Hepatocyte (in vitro differentiated cells): Measurements from ENCODE around the gene ABCA13. TPM values are rescaled to one million over a fixed set of nuclear protein-coding genes. Genes with fewer than 3 reads are reported as not detected.

Experiments
- DNase-seq: peaks from one replicate; pipeline ENCODE4 v3.0.0-alpha.2; 2016; ENCODE audit warnings: low spot score
- H2AFZ ChIP-seq: fragments of 200-600 bp; sonication (generic); 2 replicates; pipeline ENCODE4 v1.6.0; 2016; ENCODE audit warnings: antibody characterized with exemption, mild to moderate bottlenecking
- H3K27ac ChIP-seq: fragments of 200-600 bp; sonication (generic); 2 replicates; pipeline ENCODE4 v1.5.1; 2016; ENCODE audit warnings: mild to moderate bottlenecking
- H3K27me3 ChIP-seq: fragments of 200-600 bp; sonication (generic); 2 replicates; pipeline ENCODE4 v1.6.1; 2016
- H3K36me3 ChIP-seq: fragments of 200-600 bp; sonication (generic); replicated peaks from 2 replicates; pipeline ENCODE4 v1.5.1; 2016; ENCODE audit warnings: low read depth; ENCODE audit not compliant: insufficient read depth
- H3K4me1 ChIP-seq: fragments of 200-600 bp; sonication (generic); 2 replicates; pipeline ENCODE4 v1.5.1; 2016; ENCODE audit warnings: mild to moderate bottlenecking, moderate library complexity; ENCODE audit not compliant: insufficient read depth
- H3K4me2 ChIP-seq: fragments of 200-600 bp; sonication (generic); 2 replicates; pipeline ENCODE4 v1.6.0; 2016
- H3K4me3 ChIP-seq: fragments of 200-600 bp; sonication (generic); 2 replicates; pipeline ENCODE4 v1.5.1; 2016; ENCODE audit warnings: mild to moderate bottlenecking
- H3K79me2 ChIP-seq: fragments of 200-600 bp; sonication (generic); 2 replicates; pipeline ENCODE4 v1.6.0; 2017; ENCODE audit warnings: mild to moderate bottlenecking
- H3K9me2 ChIP-seq: fragments of 200-600 bp; sonication (generic); replicated peaks from 2 replicates; pipeline ENCODE4 v1.6.0; 2017; ENCODE audit warnings: mild to moderate bottlenecking; ENCODE audit not compliant: insufficient read depth
- H3K9me3 ChIP-seq: fragments of 200-600 bp; sonication (generic); 2 replicates; pipeline ENCODE4 v1.5.1; 2016; ENCODE audit warnings: low read depth, mild to moderate bottlenecking
- H4K20me1 ChIP-seq: fragments of 200-600 bp; sonication (generic); 2 replicates; pipeline ENCODE4 v1.6.0; 2016; ENCODE audit warnings: mild to moderate bottlenecking; ENCODE audit not compliant: insufficient read depth, poor library complexity, severe bottlenecking
- CTCF ChIP-seq: fragments of 200-600 bp; sonication (generic); IDR thresholded peaks from 2 replicates; pipeline ENCODE4 v1.5.1; 2016; ENCODE audit warnings: antibody characterized with exemption, mild to moderate bottlenecking; ENCODE audit not compliant: poor library complexity
- EZH2 ChIP-seq: fragments of 200-600 bp; sonication (generic); IDR thresholded peaks from 2 replicates; pipeline ENCODE4 v1.6.1; 2016; ENCODE audit warnings: antibody characterized with exemption, mild to moderate bottlenecking, borderline replicate concordance
- EZH2phosphoT487 ChIP-seq: fragments of 200-600 bp; sonication (generic); IDR thresholded peaks from one replicate; pipeline ENCODE4 v1.6.1; 2018; ENCODE audit warnings: antibody characterized with exemption, mild to moderate bottlenecking, low read depth, moderate library complexity; ENCODE audit not compliant: unreplicated experiment, severe bottlenecking
- WGBS: methylation state at CpG from one replicate; pipeline ENCODE4 v1.1.6; 2016; ENCODE audit warnings: low lambda C conversion rate; ENCODE audit errors: missing lambda C conversion rate; 5-methylcytosine and 5-hydroxymethylcytosine counted together
- polyA plus RNA-seq: library from polyadenylated mRNA; unstranded; fragments of >200 nt; fragmentation: Nextera tagmentation; extraction: Ambion mirVana; gene quantifications from 2 replicates; pipeline ENCODE4 v1.2.1, GENCODE V29; 2016
- total RNA-seq: library from RNA; depleted of rRNA; stranded (reverse); fragments of >200 nt; gene quantifications from 2 replicates; pipeline ENCODE4 v1.2.3, GENCODE V29; 2014

Gene ABCA13
- total and polyA plus RNA-seq, 2 experiments from 2014 or later = 0.57 to 2.0 TPM

DNA sequence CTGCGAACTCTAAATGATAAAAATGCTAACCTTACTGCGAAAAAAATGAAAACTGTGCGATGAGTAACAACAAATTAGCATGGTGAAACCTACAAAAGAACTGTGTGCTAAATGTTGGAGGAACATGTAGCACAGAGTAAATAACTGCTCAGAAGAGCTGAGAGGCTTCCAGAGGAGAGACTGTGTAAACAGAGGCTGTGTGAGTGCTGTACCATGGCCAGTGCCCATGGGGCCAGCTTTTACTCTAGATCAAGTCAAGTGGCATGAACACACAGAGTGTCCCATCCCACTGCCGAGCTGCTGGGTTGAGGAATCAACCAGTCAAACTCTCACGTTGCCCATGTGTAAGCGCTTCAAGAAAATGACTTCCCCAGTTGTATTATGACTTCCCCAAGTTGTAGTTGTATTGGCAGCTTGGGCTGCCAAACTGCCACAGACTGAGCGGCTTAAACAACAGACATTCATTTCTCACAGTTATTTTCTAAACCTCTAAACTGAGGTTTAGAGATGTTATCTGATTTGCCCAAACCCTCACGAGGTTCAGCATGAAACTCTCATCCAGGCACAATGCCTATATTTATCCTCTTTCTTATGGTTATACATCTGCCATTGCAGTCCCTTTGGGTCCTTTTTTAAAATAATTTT, 270.7 kb downstream of the ABCA13 start:
- H3K4me3 ChIP-seq = no peak overlapping the region
- TF ChIP-seq CTCF = no peak
- TF ChIP-seq EZH2 = no peak
- no peak for TF ChIP-seq EZH2phosphoT487
- 88% methylated on average over 8 of the region's 8 CpGs for WGBS
- no peaks in the 10 kb centered on the region for H3K9me3 ChIP-seq
- H4K20me1 ChIP-seq = no peaks in the 10 kb centered on the region
- no peaks in the 10 kb centered on the region for H3K4me1 ChIP-seq
- peaks cover 4% of the 10 kb centered on the region for H3K9me2 ChIP-seq
- no peaks in the 10 kb centered on the region for H3K36me3 ChIP-seq
- no peak overlapping the region for H3K27ac ChIP-seq
- H3K27me3 ChIP-seq = no peaks in the 10 kb centered on the region
- H3K79me2 ChIP-seq = no peaks in the 10 kb centered on the region
- H2AFZ ChIP-seq = no peak overlapping the region
- H3K4me2 ChIP-seq = no peak overlapping the region
- DNase-seq = no peak

GRCh38 chr7:48443051-48443450, 271.8 kb downstream of the ABCA13 start:
- Histone ChIP-seq H3K4me3 (no peak overlapping the region), H3K36me3 (no peaks in the 10 kb centered on the region), H3K79me2 (no peaks in the 10 kb centered on the region), H3K9me2 (peaks cover 4% of the 10 kb centered on the region), H3K27ac (no peak overlapping the region), H3K4me2 (no peak overlapping the region), H3K4me1 (no peaks in the 10 kb centered on the region), H4K20me1 (no peaks in the 10 kb centered on the region), H3K9me3 (no peaks in the 10 kb centered on the region), H3K27me3 (no peaks in the 10 kb centered on the region), H2AFZ (no peak overlapping the region)
- 90% methylated on average over 5 of the region's 5 CpGs for WGBS
- no peak for DNase-seq
- no peak for TF ChIP-seq EZH2phosphoT487
- no peak for TF ChIP-seq EZH2

DNA sequence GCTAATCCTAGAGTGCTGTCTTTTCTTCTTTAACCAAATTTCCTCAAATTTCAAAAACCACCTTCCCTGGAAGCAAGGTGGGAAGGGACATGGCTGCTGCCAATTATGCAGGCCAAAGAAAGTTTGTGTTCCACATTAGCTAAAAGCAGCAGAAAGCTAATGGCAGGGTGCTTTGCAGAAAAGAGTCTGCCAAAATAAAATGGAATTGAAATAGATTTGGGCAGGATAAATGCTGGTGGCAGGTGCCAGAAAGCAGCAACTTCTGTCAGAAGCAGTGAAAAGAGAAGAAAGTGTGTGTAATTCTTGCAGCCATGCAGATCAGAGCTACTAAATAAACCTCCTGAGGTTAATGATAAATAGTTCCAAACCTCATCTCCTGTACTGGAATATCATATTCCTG, 275.5 kb downstream of the ABCA13 start:
- Histone ChIP-seq H3K79me2 (no peaks in the 10 kb centered on the region), H3K4me2 (no peak overlapping the region), H3K4me3 (no peak overlapping the region), H3K27ac (no peak overlapping the region), H3K9me3 (no peaks in the 10 kb centered on the region), H4K20me1 (no peaks in the 10 kb centered on the region), H3K4me1 (no peaks in the 10 kb centered on the region), H3K36me3 (no peaks in the 10 kb centered on the region), H3K27me3 (no peaks in the 10 kb centered on the region), H2AFZ (no peak overlapping the region), H3K9me2 (no peaks in the 10 kb centered on the region)
- no peak for TF ChIP-seq EZH2
- no peak for TF ChIP-seq CTCF
- TF ChIP-seq EZH2phosphoT487 = no peak
- no peak for DNase-seq

- no peaks in the 10 kb centered on the region for H3K79me2 ChIP-seq
Measured at GRCh38 chr7:48452218-48452617, 281.0 kb downstream of the ABCA13 start.

More at GRCh38 chr7:48452218-48452617, 281.0 kb downstream of the ABCA13 start:
- Histone ChIP-seq H3K27ac (no peak overlapping the region), H3K9me3 (no peaks in the 10 kb centered on the region), H2AFZ (no peak overlapping the region), H3K4me1 (no peaks in the 10 kb centered on the region), H3K4me3 (no peak overlapping the region), H3K27me3 (no peaks in the 10 kb centered on the region), H3K4me2 (no peak overlapping the region), H4K20me1 (no peaks in the 10 kb centered on the region), H3K36me3 (no peaks in the 10 kb centered on the region), H3K9me2 (no peaks in the 10 kb centered on the region)
- no peak for TF ChIP-seq EZH2phosphoT487
- TF ChIP-seq EZH2 = no peak
- TF ChIP-seq CTCF = no peak
- no peak for DNase-seq
- WGBS = 93% methylated on average over 1 of the region's 1 CpG
